ENCODE data around the gene FCSK. TPM values are rescaled to one million over a fixed set of nuclear protein-coding genes. Genes with fewer than 3 reads are reported as not detected.
"Not testable (repeated sequence)": the region's sequence is repeated elsewhere in the genome, so short reads cannot be mapped to it uniquely, and the experiment has no call there.

Gene FCSK
- total RNA-seq (2022) (13.7 and 19.0 TPM in 2 replicates), Bru-seq, nascent RNA (percentile 44 among the genes with signal in this experiment), BruChase-seq, experiment 1, labeled RNA remaining after a 6-hour chase (percentile 52 among the genes with signal in this experiment), BruChase-seq, experiment 2, labeled RNA remaining after a 2-hour chase (percentile 52 among the genes with signal in this experiment)
- long read RNA-seq, full-length matches to known transcripts = 11 of 22 reads
- long read RNA-seq, partial matches to known transcripts = 4 of 22 reads
- long read RNA-seq, other reads (novel, unspliced or antisense) = 7 of 22 reads

- Mint-ChIP-seq H3K4me1 (ENCODE audit: insufficient read depth, unreplicated experiment) (peaks cover 6% of the 10 kb centered on the region), H3K36me3 (ENCODE audit: insufficient read depth, unreplicated experiment) (peaks cover 6% of the 10 kb centered on the region), H3K27ac (ENCODE audit: low read depth, unreplicated experiment) (peak within 1 kb of the TSS; percentile 89), H3K9me3 (ENCODE audit: unreplicated experiment) (no peaks in the 10 kb centered on the region), H3K27me3 (ENCODE audit: insufficient read depth, unreplicated experiment) (no peaks in the 10 kb centered on the region), H3K4me3 (ENCODE audit: unreplicated experiment) (peak within 1 kb of the TSS; percentile 92)
- DNase-seq (ENCODE audit: unreplicated experiment) = peak; percentile 75
- intact Hi-C loops (cut with micrococcal nuclease) = loop anchor here (2.0 kb wide), 2 partner anchors 60 to 74 kb away; no protein-coding TSS in a partner anchor
- BruUV-seq (replicated peaks) = no TSS peak
- ChIA-PET CTCF (interaction anchor here (0.6 to 1.8 kb wide), 9 partner anchors 47 to 1084 kb away, joined by 3 to 7 read pairs (median 4); no protein-coding TSS in a partner anchor), POLR2A (interaction anchor here (0.6 to 4.1 kb wide), 16 partner anchors 12 to 139 kb away, joined by 3 to 55 read pairs (median 4); partner anchors contain the start of genes COG4, DDX19A and ST3GAL2)
- TF ChIP-seq CTCF (IDR thresholded peaks at IDR 0.05; ENCODE audit: unreplicated experiment) = no peak
Measured at GRCh38 chr16:70454222-70455034, at the start of gene FCSK. Gene FCSK, plus strand, starts transcription at chr16:70454595. Its CDS starts 8,596 bp downstream, at chr16:70463191.

GRCh38 chr16:70406104-70406503 is 48.3 kb upstream of the FCSK start:
- H3K9me3 Mint-ChIP-seq (ENCODE audit: unreplicated experiment); intact Hi-C loops (cut with micrococcal nuclease); H3K4me3 Mint-ChIP-seq (ENCODE audit: unreplicated experiment); DNase-seq (ENCODE audit: unreplicated experiment); H3K27me3 Mint-ChIP-seq (ENCODE audit: insufficient read depth, unreplicated experiment); H3K36me3 Mint-ChIP-seq (ENCODE audit: insufficient read depth, unreplicated experiment); BruUV-seq (replicated peaks); CTCF ChIA-PET: not testable (repeated sequence)
- POLR2A ChIA-PET = interaction anchor here (1.1 kb wide), 1 partner anchor 25 kb away, joined by 5 read pairs; no protein-coding TSS in a partner anchor
- Mint-ChIP-seq H3K27ac (ENCODE audit: low read depth, unreplicated experiment) (peak overlapping the region; percentile 39), H3K4me1 (ENCODE audit: insufficient read depth, unreplicated experiment) (peaks cover 21% of the 10 kb centered on the region)

- H3K36me3 Mint-ChIP-seq (ENCODE audit: insufficient read depth, unreplicated experiment) = peaks cover 11% of the 10 kb centered on the region
- intact Hi-C loops (cut with micrococcal nuclease) = no loop called here
- TF ChIP-seq CTCF (IDR thresholded peaks at IDR 0.05; ENCODE audit: unreplicated experiment) = no peak
- no TSS peak for BruUV-seq (replicated peaks)
- H3K27me3 Mint-ChIP-seq (ENCODE audit: insufficient read depth, unreplicated experiment) = no peaks in the 10 kb centered on the region
- no peak overlapping the region for H3K4me3 Mint-ChIP-seq (ENCODE audit: unreplicated experiment)
- no peak for DNase-seq (ENCODE audit: unreplicated experiment)
- POLR2A ChIA-PET = no interaction called here
- no peaks in the 10 kb centered on the region for H3K9me3 Mint-ChIP-seq (ENCODE audit: unreplicated experiment)
- H3K27ac Mint-ChIP-seq (ENCODE audit: low read depth, unreplicated experiment) = no peak overlapping the region
- CTCF ChIA-PET = interaction anchor here (1.1 kb wide), 1 partner anchor 27 kb away, joined by 4 read pairs; no protein-coding TSS in a partner anchor
- H3K4me1 Mint-ChIP-seq (ENCODE audit: insufficient read depth, unreplicated experiment) = peaks cover 13% of the 10 kb centered on the region
Measured at GRCh38 chr16:70407811-70408274, 46.6 kb upstream of the FCSK start.

GRCh38 chr16:70410734-70411133 is 43.7 kb upstream of the FCSK start:
- H3K36me3 Mint-ChIP-seq (ENCODE audit: insufficient read depth, unreplicated experiment) = peaks cover 5% of the 10 kb centered on the region
- H3K4me1 Mint-ChIP-seq (ENCODE audit: insufficient read depth, unreplicated experiment) = no peaks in the 10 kb centered on the region
- no peak overlapping the region for H3K4me3 Mint-ChIP-seq (ENCODE audit: unreplicated experiment)
- no peak overlapping the region for H3K27ac Mint-ChIP-seq (ENCODE audit: low read depth, unreplicated experiment)
- intact Hi-C loops (cut with micrococcal nuclease) = no loop called here
- H3K9me3 Mint-ChIP-seq (ENCODE audit: unreplicated experiment) = no peaks in the 10 kb centered on the region
- no peak for DNase-seq (ENCODE audit: unreplicated experiment)
- no TSS peak for BruUV-seq (replicated peaks)
- POLR2A ChIA-PET = interaction anchor here (0.6 to 0.8 kb wide), 3 partner anchors 11 to 651 kb away, joined by 3 to 4 read pairs (median 3); no protein-coding TSS in a partner anchor
- TF ChIP-seq CTCF (IDR thresholded peaks at IDR 0.05; ENCODE audit: unreplicated experiment) = no peak
- CTCF ChIA-PET = interaction anchor here (0.6 kb wide), 1 partner anchor 79 kb away, joined by 3 read pairs; no protein-coding TSS in a partner anchor
- no peaks in the 10 kb centered on the region for H3K27me3 Mint-ChIP-seq (ENCODE audit: insufficient read depth, unreplicated experiment)

All from MCF 10A (cell line).